Measurements from ENCODE around the gene TRIM47.

The TRIM47 gene

DNA sequence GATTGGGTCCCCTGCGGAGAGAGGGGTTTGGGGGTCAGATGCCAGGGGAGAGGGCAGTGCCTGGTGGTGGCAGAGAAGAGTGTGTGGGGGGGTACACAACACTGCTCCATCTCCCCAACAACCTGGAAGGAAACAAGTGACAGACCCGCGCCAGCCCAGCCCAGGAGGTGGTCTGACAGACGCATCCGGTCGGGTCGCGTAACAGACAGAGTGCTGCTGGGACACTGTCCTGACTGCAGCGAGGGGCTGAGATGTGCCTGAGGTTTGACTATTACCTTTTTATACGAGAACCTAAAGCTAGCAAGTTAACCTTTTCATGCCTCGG, 50.3 kb downstream of the TRIM47 start:
- no peak for DNase-seq

DNA sequence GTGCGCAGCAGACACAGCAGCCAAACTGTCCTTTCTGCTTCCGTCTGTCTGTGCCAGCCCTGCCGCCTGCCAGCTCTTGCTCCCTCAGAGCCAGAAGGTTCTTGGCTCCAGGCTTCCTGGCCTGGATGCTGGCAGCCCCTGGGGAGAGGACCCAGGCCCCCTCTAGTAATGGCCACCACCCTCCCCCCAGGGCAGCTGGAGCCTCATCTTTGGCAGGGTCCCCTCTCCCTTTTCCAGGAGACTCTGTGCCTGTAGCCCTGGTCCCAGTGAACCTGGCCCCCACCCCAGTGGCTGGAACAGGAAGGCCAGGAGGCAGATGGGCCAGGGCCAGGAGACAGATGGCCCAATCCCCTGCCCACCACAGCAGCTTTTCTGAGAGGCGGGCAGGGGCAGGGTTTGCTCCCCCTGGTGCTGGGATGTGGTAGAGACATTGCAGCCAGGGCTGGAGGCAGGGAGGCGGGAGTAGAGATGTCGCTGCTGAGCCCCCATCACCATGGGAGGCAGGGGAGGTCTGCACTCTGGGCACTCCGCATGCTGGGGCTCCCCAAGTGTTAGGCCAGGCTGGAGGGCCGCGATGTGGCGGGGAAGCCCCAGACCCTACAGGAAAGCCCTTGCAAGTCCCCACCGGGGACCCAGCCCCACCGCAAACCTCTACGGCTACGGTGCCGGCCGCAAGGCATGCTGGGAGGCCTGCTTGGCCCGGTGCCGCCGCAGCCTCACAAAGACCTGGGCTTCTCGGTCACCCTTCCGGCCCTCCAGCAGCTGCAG, 50.9 kb downstream of the TRIM47 start:
- DNase-seq: peak; percentile 50

DNA sequence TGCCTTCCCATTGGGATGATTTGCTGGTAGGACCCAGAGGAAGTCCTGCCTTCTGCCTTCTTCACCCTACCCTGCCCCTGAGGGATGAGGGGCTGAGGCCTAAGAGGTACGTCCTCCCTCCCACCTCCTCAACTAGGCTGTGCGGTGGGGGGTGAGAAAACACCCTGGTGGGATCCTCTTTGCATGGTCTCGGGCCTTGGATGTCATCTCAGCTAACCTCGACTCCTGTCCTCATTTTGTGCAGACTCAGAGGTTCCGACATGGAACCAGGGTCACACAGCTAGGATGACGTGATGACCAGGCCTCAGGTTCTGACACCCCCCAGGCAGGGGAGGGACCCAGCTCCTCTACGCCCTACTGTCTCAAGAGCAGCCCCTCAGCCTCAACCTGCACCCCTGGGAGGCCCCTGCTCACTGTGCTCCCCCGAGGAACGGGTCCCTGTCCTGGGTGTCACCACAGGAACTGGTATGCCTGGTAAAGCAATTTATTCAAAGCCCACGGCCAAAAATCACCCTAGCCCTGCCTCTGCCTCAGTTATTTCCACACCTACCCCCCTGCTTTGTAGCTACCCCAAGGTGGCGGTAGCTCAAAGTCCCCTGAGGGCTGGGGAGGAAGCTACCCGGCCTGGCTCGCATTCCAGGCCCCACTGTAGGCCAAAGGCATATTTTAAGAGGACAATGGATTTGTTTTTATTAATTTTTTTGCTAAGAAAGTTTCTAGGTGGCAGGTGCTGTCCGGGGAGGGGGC, 51.6 kb downstream of the TRIM47 start:
- no peak for DNase-seq

DNA sequence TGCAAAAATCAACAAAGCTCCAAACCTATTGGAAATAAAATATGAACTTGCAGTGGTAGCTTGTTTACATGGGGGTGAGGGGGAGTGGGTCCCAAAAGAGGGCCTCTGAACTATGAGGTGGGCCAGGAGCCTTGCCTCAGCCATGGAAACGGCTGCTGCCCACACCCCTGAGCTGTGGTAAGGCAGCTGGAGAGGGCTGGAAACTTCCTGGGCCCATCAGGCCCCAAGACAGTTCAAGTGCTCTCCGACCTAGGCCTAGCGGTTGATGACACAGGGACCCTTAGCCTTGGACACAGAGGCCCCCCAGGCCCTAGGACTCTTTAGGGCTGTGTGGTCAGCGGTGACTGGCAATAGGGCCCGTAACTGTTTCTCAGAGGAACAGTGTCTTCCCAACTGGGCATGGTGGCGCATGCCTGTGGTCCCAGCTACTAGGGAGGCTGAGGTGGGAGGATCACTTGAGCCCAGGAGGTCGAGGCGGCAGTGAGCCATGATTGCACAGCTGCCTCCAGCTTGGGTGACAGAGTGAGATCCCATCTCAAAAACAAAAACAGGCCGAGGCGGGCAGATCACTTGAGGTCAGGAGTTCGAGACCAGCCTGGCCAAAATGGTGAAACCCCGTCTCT, 52.5 kb downstream of the TRIM47 start:
- no peak for DNase-seq

DNA sequence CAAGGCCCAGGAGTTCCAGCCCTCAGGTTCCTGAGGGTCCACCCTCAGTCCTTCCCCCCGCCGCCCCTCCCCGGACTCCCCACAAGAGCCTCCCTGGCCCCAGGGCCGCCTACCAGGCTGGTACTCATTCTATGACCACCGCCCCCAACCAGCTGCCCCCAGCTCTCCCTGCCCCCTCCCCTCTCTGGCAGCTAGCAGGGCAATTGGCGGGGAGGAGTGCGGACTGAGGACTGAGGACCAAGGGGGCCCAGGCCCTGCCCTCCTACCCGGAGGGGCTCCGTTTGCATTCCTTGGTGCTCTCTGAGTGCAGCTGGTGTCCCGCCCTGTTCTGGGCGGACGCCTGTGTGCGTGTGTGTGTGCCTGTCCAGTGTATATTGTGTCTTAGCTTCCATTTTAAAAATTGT, 53.2 kb downstream of the TRIM47 start:
- no peak for DNase-seq

DNA sequence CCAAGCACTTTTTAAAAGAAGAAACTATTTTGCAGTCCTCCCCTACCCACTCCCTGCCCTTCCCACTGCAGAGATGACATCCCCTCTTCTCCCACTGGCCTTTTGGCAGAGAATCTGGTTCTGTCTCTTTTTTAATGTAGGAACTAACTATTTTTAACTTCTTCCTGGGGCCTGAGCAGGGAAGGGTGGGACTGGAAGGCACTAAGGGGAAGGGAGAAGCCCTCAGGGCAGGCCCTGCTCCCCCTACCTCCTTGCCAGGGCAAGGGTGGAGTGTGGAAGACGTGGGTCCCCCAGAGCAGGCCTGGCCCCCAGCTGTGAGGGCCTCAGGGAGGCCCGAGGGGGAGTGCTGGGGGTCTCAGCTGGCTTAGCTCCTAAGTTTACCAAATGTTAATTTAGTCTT, 53.7 kb downstream of the TRIM47 start:
- no peak for DNase-seq
